HS-27A (cell line): ENCODE measurements around the gene TWNK.

Experiments used
- DNase-seq: peaks from one replicate; pipeline ENCODE4 v3.0.0-alpha.2; 2012; ENCODE audit warnings: low read depth, missing footprints

TWNK gene

DNA sequence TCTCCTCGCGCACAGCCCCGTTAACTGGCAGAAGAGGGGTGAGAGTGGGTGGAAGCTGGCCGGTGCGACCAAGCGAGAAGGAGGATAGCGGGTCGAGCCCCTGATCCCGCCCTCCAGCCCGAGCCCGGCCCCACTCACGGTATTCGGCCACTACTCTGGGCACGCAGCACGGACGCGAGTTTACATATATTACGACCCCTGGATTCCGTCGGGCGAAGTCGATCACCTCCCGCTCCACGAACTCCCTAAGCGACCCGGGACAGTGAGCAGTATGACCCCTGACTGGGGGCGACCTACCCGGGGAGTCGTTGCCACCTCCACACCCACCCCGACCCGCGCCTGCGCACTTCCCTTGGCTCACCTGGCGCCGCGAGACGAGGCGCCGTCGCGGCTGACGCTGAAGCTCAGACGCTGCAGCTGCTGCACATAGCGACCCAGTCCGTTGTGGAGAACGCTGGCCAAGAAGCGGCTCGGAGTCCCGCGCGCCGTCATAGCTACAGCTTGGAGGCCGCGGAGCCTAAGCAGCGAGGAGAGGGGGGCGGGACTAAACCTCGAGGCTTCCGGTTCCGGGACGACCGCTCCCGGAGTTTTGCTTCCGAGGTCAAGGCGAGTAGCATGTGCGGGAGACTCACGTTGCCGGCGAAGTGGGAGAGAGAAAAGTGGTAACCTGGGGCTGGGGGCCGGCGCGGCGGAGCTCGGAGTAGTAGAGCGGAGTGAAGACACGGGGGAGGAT is at the start of gene TWNK, which contains the start of gene MRPL43:
Gene TWNK, plus strand, starts transcription at position 592 of the 733 bp plus-strand sequence. CDS start 668 bp downstream, outside the sequence.
Gene MRPL43, minus strand, starts transcription at position 546 of the 733 bp plus-strand sequence. Its CDS starts 54 bp downstream, at position 492.
- DNase-seq: no peak

DNA sequence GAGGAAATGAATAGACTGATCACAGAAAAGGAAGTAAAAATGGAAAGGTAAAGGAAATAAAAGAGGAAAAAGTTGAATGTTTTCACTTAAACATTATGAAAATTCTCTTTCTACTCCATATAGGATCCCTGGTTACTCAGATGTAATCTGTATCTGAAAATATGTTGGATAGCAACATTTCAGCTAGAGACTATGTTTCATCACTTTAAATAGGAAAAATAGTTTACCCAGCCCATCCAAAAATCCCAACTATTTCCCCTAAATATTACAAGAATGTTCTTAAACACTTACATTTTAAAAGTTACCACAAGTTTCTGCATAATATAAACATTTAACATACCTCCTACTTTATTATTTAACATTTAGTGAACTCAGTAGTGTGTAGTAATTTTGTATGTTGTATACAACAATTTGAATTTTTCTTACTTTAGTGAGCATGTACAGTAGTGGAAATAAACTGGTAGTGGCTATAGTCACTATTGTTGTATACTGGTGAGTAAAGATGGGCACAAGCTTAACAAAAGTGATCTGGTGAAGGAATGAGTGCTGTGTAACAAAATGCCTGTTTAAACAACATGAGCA is 47.5 kb upstream of the TWNK start:
- DNase-seq: peak; percentile 7

DNA sequence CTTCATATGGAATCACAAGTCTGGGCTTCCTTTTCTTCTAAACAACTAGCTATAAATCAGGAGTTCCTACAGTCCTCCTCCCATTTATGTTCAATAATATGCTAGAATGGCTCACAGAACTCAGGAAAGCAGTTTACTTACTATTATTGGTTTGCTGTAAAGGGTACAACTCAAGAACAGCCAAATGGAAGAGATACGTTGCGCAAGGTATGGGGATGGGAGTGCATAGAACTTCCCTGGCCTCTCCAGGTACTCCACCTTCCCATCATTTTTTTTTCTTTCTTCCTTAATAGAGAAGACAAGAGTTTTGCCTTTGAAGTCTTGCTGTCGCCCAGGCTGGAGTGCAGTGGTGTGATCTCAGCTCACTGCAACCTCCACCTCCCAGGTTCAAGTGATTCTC is 45.1 kb upstream of the TWNK start:
- no peak for DNase-seq

DNA sequence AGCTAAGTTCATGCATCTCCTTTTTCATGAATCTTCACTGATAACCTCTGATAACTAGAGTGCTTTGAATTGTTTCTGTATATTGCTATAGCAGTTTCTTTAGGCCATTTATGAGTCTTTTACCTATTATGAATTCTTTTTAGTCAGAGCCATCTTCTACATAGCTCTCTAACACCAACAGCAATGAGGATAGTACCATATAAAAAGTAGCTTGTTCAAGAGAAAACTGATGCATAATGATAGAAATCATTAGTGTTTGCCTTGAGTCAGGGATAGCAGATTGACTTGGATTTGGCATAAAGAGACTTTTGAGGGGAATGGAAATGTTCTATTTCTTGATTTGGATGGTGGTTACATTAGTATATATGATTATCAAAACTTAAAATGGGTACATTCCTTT is 43.8 kb upstream of the TWNK start:
- DNase-seq: no peak

DNA sequence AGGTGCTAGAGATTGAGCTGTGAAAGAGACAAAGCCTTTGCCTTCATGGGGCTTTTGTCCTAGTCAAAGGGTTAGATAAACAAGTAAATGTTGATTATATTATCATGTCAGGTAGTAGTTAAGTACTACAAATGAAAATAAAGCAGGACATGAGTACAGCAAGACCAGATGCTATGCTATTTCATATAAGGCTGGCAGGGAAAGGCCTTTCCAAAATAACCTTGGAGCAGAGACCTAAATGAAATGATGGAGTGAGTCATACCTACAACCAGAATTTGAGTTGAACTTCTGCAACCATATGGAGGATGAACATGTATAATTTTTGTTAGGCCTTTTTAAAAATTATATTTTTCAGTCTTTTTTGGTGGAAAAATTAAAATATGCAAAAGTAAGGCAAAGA is 41.6 kb upstream of the TWNK start:
- DNase-seq: no peak

DNA sequence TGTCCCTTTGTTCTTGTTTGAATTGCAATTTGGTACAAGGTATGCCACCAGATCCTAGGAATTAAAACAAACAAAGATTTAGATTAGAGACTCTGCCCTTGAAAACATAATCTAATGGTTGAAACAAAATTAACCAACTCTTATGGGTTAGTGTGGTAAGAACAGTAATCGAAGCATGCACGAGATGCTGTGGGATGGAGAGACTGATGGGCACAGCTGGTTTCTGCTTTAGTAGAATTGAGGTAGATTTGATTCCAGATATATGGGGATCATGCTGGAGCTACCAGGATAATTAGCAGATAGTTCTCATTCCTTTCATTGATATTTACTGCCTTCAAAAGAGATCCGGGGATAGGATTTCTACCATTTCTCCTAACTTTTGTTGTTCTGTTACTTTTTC is 38.4 kb upstream of the TWNK start:
- DNase-seq: no peak

DNA sequence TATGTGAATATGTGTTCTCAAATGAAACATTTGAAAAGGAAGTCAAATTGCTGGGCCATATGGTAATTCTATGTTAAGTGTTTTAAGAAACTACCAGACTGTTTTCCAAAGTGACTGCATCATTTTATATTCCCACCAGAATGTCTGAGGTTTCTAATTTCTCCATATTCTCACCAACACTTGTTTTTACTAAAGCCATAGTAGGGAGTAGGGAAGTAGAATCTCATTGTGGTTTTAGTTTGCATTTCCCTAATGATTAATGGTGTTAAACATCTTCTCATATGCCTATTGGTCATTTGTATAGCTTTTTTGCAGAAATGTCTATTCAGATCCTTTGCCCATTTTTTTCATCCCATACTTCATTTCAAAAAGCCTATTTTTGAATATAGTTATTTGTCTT is 27.1 kb upstream of the TWNK start:
- DNase-seq: no peak

DNA sequence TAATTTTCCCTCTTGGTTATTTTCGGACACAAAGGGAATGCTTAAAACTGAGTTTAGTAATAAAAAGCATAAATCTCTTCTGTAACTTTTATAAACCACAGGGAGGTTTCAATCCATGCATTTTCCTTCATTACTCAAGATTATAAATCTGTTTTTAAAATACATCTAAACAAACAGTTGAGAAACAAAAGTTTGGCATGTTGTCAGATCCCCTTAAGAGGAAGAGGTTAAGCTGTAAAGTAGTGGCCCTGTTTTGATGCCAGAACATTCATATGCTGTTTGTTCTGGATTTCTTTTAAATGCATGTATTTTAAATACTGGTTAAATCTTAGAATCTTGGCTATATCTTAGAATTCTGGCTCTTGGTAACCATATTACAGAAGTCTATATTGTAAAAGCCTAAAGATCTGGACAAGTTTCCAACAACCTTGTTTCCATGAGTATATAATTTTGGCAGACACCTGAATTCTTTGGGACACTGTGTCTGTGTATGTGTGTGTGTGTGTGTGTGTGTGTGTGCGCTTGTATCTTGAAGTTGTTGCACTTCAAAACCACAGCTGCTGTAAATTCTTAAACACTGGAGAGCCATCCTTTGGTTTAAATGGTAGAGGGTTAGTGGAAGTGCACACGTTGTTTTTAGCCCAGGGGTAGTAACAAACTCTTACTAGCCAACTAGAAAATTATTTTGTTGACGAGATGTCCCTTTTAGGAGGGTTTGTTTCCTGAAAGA is 24.8 kb upstream of the TWNK start:
- no peak for DNase-seq

DNA sequence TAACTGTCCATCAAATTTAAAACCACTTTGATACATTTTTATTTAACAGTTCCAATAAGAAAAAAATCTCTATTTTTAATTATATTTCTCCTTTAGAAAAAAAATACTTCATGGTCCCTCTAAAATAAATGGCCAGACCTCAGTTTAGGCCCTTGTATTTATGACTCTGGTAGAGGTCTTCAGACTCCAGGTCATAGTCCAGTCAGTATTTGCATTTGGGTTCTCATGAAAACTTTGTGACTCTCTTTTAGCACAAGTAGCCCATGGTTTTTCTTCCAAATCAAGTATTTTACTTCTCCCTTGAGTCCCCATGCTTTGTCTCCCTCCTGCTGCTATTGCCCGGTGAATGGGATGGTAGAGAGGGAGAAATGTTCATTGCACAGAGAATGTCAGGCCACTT is 23.5 kb upstream of the TWNK start:
- no peak for DNase-seq

DNA sequence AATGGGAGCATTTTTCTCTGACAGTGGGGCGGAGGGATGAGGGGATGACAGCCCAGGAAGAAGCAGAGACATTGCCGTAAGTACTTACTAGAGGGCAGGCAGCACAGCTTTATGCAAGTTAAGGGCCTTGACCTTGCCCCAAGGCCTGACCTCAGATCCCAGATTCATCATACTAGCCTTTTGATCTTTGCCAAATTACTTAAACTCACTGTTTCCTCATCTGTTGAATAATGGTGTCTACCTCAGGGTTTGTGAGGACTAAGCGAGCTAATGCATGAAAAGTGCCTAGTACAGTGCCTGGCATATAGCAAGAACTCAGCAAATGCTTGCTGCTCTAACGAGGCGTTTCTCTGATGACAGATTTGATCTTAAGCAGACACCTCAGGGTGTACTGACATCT is 21.5 kb upstream of the TWNK start:
- DNase-seq: no peak

DNA sequence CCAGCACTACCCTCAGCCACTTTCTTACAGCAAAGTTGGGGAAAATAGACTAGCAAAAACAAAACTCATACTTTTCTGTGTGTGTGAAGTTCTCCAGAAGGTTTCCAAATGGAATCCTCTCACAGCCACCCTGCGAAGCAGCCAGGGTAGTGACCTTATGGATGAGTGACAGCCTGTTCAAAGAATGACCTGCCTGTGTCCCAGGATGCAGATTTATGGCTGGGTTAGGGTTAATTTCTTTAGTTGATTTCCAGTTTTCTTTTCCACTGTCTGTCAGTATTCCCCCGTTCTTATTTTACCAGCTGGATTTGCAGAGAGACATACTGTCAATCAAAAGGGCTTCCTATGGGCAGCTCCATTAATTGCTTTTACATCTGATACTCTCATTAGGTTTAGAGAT is 20.5 kb upstream of the TWNK start:
- DNase-seq: no peak

DNA sequence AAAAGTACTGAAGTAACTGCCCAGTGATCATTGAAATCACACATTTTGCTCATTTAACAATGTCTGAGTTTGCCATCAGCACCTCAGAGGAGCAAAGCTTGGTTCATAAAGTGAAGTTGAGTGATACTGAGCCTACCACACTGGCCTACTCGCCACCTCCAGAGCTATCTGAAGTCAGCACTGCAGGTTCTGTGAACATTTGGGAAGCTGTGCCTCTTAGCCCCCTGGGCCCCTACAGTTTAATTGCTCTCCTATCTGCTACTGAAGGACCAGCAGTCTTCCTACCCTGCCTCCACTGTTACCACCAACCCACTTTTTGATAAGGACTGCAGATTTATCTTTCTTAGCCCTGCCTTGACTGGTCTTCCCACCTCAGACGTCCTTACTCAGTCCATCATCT is 20.0 kb upstream of the TWNK start:
- DNase-seq: no peak

DNA sequence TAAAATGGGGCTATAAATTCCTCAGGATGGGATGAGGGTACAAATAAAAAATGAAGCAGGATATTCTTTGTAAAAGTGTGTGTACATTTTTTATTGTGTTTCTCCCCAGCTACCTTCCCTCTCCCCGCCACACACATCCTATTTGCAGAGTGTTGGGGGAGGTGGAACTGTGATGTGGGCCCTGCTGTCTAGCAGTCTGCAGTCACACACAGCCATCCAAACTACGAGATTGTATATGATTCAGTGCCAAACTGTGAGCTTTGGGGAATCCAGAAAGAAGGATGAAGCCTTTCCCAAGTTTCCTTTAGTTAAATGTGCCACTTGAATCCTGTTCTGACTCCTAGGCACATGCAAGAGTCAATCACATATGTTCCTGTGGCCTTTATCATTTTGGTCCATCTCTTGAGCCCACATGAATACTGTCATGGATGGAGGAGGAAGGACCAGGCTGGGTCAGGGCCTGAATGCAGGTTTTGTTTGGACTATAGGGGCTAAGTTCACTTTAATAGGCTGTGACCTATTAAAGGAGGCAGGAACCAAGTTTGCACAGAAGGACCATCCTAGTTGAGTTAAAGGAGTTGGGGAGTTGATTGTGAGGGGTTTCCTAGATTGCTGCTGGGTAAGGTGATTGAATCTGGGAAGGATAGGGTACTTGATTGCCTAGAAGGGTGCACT is 19.1 kb upstream of the TWNK start:
- DNase-seq: no peak

DNA sequence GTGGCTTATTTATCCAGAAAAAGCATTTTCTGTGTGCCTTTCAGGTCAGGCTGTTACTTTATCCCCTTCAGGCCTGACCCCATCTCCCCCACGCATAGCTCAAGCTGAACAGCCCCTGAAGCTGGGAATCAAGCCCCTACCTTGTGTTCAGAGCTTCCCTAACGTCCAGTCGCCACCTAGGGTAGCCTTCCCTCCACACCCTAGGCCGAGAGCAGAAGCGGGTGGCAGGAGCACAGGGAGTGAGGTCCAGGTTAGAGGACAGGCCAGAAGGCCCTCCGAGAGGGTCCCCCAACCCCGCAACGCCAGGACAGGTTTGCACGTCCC is 18.5 kb upstream of the TWNK start:
- no peak for DNase-seq

DNA sequence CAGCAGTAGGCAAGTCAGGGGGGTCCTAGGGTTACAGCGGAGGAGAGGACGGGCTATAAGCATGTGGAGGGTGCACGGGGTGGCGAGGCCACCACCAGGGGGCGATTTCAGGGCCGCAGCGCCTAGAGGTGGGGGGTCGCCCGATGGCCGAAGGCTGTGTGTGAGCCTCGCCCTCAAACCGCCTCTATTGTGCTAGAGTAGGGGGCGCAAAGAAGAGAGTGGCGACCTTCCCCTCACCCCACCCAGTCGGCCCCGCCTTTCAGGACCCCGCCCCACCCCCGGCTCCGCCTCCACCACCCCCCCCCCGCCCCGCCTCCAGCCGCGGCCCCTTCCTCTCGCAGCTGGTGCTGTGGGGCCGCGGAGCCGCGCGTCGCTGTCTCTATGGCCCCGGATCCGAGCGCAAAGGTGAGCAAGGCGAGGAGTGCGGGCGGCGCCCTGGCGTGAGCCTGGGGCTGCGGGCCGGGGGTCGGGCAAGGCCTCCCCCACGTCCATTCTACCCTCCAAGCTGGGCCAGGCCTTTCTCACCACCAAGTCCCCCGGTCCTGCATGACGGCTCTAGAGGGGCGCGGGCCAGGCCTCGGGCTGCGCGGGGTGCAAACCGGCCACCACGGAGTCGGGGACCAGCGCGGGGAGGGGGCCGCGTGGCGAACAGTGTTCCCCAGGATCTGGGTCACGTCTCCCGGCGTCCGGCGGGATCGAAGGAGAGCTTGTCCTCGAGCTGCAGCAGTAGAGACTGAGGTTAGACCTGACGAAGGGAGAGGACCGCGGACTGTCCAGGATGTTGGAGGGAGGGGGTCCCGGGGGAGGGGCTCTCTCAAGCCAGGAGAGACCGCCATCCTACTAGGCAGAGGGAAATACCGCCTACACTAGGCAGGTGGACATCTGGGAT is 17.9 kb upstream of the TWNK start, which contains the start of gene SEMA4G:
Gene SEMA4G, plus strand, starts transcription at position 318 of the 889 bp plus-strand sequence. CDS start 3,409 bp downstream, outside the sequence.
- no peak for DNase-seq

DNA sequence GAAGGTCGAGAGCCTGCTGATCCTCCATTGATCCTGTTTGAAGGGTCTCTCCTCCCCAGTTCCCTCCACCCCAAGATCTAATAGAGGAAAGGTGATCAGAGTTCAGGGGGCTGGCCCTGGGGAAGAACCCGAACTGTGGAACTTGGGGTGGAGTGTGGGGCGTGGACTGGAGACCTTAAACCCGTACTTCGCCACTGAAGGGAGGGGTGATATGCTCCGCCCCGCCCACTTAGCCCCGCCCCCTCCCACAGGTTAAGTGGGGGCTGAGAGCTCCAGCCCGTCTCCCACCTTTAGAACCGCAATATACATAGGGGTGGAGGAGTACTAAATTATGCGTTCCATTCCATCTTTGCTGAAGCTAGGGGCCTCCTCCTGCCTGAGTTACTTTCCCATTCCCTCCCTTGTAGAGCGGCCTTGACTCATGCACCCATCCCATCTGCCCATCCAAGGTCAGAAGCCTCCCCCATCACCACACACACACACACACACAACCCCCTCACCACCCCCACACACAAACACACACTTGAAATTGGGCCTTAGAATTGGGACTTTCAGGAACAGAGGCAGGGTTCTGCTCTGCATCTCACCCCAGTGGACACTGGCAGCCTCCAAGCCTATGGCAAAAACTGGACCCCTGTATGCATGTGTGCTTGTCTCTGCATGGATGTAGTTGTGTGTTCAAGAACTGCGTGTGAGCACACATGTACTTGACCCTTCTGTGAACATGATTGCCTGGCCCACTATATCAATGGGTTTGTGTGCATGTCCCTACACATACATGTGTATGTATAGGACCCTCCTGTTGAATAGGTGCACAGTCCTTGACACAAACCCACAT is 17.0 kb upstream of the TWNK start:
- no peak for DNase-seq

DNA sequence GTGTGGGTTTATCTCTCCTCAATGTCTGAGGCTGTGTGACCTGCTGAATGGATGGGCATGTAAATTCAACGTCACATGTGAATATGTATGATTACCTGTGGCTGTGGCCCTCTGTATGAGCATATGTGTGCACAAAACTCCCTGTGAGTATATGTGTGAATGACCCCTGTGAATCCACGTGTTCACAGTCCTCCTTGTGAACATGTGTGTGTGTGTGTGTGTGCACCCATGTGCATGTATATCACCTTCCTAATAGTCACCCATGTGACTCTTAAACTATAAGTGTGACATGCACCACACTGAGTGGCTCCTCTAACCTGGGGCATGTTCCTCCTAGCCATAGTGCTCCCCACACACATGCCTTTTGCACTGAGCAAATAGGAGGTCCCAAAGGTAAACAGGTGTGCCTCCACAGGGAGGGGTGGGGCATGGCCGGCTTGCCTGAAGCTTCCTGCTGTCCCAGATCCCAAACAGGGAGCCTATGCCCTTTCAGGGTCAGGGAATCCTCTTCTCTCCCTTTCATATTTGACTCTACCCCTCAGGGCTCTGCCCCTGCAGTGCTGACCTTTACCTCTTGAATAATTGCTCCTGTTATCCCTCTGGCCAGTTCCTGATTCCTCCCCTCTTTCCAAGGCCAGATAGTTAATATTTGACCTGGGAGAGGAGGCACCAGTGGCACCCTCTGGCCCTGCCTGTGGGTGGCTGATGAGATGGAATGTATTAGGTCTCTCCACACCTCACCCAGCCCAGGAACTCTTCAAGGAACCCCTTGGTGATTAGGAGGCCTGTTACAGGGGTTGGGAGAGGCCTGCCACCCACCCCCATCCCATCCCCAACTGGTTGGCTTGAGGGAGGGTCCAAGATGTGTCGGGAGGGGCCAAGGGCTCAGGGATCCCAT is 16.2 kb upstream of the TWNK start:
- DNase-seq: no peak

DNA sequence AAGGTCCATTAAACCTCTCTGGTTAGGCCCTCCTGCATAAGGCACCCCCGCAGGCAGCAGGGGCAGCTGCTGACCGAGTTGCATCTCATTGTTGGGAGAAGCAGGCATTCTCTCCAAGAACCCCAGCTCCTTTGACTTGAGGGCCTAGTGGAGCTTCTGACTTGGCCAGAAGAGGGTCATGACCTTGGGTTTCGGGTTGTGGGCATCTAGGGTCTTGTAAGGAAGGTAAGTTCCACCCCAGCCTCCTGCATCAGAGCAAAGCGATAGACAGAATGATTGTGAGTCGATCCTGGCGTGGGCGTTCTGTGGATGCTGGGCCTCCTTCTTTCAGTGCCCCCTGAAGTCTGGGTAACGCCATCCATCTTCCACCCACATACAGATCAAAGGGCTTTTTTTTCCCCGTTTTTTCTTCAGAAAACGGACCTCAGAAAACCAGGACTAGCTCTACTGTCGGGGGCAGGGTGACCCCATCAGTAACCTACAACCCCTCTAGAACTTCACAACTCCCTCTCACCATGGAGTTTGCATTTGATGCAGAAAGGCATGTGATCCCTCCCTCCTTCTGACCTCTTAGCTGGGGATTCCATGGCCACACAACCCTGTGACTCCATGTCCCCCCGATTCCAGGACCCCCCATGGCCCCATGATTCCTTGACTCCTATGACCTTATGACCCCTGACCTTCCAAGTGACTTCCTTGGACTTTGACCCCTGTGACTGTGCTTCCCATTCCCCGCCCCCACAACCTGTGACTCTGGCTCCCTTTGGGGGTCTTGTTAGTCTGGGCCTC is 15.0 kb upstream of the TWNK start:
- no peak for DNase-seq
